ENCODE results near the gene PPBP.

- TF ChIP-seq CTCF (IDR thresholded peaks at IDR 0.05; ENCODE audit: low read depth, low read length) (no peak), MYC (IDR thresholded peaks at IDR 0.05; ENCODE audit: low read depth, low read length) (no peak), POLR2A (IDR thresholded peaks at IDR 0.05; ENCODE audit: extremely low read depth, insufficient read length) (no peak), MAX (IDR thresholded peaks at IDR 0.05; ENCODE audit: low read depth, low read length) (no peak)
Measured at GRCh38 chr4:73974352-73974751, 13.6 kb downstream of the PPBP start.

Data from NB4 (cell line).